ENCODE data around the gene SMIM30.
A peak's percentile ranks its signal among the peaks of the same experiment; 100 is the strongest.
"Not testable (repeated sequence)": the region's sequence is repeated elsewhere in the genome, so short reads cannot be mapped to it uniquely, and the experiment has no call there.

Gene SMIM30, protein sequence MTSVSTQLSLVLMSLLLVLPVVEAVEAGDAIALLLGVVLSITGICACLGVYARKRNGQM

DNA sequence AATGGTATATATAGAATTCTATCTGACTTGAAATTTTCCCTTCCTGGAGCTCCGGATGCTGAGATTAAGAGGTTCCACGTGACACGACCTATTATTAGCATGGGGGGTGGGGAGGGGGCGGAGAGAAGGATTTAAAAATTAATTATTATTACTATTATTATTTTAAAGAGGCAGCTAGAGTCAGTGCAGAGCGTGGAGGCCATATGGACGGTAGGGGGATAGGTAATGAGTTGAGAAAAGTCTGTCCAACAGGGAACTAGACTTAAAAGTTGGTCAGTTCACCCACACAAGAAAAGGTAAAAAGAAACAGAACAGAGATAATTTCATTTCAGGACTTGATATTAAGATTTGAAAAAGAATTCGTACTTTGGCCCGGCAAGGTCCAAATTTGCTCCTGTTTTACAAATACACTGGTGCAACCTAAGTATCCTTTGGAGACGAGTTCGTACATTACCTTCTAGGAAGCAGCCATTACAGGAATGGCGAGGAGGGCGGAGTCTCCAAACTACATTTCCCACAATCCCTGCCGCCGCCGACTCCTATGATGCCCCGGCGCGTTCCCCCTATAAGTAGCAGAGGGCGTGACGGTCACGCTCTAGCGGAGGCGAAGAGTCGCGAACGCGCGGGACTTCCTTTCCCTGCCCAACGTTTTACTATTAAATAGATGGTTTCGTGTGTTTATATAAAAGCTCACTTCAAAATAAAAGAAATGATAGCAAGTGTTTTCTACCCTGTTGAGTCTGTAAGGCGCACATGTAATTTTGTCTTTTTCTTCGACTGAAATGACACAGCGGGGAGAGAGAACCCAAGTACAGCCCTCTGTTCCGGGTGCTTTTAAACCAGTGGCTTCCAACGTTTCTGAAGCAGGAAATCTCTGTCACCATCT lies at the start of gene SMIM30:
Gene SMIM30 (minus strand): TSS at position 481 of the 886 bp plus-strand sequence. CDS start 976 bp downstream, outside the sequence.
- peak; percentile 42 for DNase-seq

DNA sequence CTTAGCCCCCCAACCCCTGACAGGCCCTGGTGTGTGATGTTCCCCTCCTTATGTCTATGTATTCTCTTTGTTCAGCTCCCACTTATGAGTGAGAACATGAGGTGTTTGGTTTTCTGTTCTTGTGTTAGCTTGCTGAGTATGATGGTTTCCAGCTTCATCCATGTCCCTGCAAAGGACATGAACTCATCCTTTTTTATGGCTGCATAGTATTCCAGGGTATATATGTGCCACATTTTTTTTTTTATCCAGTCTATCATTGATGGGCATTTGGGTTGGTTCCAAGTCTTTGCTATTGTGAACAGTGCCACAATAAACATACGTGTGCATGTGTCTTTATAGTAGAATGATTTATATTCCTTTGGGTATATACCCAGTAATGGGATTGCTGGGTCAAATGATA lies 47.8 kb upstream of the SMIM30 start:
- DNase-seq: not testable (repeated sequence)

DNA sequence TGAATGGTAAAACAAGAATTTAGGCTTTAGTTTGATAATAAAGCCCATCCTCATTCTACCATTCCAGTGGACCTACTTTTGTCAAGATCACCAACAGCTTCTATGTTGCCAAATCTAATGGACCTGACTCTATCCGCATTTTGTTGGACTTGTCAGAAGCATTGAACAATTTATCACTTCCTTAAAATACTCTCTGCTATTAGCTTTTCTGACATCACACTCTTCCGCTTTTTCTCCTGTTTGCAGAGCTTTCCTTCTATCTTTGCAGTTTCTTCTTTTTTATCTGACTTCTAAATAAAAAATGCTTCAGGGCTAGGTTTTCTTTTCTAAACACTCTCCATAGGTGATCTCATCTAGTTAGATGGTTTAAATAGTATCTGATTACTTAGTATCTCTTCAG lies 42.7 kb upstream of the SMIM30 start:
- no peak for DNase-seq

DNA sequence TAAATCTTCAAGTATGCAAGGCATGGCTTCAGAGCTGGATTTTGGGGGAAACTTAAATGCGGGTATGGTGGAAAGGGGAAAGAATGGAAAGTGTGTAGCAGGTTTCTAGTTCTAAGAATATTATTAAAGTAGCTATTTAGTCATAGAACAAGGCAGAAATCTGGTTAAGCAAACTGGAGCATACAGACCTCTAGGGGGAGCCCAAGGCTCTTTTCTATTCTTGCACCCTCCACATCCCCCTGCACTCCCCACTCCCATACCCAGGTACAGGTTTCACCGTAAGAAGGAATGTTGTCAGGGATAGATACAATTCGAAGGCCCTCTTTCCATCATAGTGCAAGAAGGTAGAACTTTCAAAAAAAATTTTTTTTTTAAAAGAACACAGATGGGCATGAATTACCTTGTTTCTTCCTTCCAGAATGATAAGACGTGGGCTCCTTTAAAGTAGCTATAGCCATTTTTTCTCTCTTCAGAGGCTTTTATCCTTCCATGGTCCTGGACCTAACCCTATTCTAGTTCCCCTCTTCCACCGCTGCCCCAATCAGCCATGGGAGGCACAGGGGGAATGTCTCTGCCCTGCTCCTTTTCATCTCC lies 41.5 kb upstream of the SMIM30 start:
- no peak for DNase-seq

DNA sequence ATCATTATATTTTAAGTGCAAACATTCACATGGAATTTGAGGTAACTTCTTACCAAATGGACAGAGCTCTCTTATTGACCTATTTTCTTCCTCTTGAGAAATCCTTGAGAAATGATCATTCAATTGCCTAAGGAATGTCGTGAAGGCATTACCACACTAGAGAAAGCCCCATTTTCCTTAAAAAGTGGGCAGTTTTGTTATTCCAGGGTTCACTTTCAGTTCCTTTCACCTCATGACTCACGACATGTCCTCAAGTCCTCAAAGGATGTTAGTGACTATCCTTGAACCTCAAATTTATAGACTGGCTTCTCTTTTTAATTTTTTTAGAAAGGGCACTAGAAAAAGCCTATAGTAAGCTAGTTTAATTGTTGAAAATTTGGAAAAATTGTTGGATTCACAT lies 40.4 kb upstream of the SMIM30 start:
- DNase-seq: no peak

DNA sequence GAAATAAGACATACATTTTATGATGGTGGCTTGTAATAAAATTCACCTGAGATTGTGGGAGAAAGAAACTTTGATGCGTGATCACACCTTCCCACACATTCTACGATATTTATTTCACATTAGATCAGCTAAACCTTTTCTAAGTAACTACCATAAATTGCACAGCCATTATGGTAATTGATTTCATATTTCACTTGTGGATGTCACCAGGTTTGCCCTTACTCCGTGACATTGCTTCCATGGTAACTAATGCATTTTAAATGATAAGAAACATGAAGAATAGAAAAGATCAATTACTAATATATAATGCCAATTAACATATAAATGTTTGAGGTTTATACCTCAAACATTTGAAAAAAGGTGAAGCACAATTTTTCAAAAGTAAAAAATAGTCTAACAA lies 35.8 kb upstream of the SMIM30 start:
- DNase-seq: no peak

DNA sequence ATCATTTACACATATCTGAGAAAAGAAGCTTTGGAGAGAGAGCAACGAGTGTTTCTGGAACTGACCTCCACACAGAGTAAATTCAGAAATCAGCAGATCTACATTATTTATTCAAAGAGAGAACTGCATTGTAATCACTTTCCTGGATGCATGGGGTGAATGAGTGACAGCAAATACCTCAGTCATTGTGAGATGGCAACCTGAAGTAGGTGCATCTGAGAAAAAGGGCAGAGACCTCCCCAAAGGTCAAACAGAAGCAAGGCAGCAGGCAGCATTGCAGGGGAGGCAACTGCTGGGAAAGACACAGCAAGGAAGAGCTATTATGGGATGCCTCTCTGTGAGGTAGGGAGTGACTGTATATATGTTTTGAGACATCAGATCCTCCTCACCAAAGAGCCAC lies 26.5 kb upstream of the SMIM30 start:
- no peak for DNase-seq

DNA sequence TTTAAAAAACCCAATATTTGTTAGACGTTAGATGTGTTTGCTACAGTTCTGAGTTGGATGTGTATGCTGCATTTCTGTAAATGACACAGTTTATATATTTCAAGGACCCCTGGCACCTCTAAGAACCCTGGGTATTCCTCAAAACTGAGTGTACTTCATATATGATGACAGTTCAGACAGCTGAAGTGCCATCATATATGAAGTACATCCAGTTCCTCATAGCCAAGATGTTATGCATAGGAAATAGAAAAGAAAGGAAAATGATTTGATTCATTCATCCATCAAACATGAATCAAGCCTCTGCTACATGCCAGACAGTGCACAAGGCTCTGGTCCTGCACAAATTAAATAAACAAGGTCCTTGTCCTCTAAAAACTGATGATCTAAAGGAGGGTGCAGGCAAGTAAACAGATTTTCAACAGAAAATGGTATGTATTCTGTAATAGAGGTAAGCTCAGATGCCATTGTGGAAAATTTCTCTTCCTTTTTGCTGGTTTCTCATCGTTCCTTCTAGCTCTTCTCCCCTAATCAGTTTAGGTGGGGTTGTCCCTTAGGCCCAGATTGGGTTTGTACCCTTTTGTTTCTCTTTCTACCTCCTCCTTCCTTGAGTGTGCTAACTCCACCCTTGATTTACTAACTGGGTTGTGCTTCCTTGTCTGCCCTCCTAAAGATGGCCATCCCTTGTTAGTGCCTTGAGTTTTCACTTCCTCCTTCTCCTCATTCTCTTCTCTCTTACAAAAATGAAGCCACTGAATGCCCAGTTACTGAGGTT lies 25.3 kb upstream of the SMIM30 start:
- no peak for DNase-seq

DNA sequence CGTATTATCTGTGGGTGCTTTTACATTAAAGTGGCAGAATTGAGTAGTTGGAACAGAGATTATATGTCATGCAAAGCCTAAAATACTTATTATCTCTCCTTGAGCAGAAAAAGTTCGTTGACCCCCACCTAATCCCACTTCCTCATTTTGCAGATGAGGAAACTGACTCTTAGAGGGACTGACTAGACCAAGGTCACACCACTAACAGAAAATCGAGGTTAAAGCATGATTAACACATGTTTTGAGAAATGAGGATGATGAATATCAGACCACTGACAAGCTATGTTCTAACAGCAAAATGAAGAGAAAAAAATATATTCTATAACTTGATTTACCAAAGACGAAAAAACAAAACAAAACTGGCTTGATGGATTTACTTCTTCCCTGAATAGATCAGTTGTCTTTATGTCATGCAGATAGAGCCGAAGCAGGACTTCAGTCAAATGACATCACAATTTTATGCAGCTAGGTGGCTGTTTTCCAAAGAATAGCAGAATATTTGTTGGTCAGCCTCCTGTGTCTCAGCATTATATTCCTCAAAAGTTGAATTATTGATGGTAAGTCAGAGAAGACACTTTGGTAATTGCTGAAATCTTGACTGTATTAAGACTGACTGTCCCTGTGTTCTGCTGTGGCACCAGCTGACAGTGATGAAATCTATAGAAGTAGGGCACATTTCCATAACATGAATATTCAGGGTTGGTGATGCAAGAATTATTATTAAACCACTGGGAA lies 24.2 kb upstream of the SMIM30 start:
- DNase-seq: no peak

DNA sequence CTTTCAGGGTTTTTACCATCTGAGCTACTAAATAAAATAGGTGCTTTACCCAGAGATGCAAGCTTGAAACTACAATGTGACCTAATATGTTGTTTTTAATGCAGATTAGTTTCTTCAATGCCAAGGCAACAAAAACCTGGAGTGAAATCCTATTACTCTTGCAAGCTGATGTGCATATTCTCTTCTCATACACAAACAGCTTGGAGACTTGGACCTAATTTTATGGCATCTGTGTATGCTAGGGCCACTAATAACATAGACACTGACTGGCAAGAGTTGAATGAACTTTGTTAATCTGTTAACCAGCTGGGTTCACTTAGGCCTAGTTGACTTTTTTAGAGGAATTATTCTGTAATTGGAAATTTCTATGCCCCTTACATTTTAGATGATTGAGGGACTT lies 23.4 kb upstream of the SMIM30 start:
- no peak for DNase-seq

DNA sequence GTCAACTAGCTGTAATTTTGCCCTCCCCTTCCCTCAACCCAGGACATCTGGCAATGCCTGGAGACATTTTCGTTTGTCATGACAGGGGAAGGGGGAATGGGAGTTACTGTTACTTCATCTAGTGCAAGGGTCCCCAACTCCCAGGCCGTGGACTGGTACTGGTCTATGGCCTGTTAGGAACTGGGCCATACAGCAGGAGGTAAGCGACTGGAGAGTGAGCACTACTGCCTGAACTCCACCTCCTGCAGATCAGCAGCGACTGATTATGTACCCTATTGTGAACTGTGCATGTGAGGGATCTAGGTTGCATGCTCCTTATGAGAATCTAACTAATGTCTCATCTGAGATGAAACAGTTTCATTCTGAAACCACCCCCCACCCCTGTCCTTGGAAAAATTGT lies 22.6 kb upstream of the SMIM30 start:
- no peak for DNase-seq

DNA sequence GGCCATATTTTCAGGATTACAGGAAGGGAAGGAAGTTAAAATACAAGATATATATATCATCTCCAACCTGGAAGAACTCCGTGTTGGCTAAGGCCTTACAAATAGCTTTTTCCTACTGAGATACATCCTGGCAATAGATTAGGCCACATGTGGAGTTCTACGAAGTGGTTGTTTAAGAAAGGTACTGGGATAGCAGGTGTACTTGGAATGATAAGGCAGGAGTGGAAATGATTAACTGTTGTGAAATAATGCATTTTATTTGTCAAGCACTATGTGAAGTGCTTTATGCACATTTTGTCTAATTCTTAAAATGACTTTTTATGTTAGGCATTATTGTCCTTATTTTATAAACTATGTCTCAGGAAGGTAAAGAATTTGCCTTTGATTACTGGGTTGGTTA lies 18.9 kb upstream of the SMIM30 start:
- DNase-seq: no peak

DNA sequence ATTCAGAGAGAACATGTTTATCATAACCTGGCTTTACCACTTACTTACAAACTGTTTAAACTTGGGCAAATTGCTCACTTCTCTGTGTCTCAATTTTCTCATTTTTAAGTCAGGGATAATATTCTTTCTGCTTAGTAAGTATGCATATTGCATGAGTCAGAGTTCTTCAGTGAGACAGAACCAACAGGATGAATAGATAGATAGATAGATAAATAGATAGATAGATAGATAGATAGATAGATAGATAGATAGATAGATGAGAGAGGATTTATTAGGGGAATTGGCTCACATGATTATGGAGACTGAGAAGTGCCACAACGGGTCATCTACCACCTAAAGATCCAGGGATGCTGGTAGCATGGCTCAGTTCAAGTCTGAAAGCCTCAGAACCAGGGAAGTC lies 15.7 kb upstream of the SMIM30 start:
- DNase-seq: no peak

DNA sequence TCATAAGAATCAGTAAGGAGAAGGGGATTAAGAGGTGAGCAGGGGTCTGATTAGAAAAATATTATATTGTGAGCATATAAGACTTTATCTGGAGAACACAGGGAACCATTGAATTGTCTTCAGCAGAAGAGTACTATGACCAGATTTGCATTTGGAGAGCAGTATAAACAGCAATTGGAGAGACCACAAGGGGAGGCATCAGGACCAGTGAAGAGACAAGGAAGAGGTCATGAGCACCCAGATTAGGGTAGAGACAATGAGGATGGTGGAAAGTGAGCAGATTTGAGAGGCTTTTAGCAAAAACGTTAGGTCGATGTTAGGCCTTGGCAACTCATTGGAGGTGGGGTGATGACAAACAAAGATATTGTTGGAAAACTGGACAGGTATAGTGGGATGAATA lies 13.0 kb upstream of the SMIM30 start:
- DNase-seq: no peak

DNA sequence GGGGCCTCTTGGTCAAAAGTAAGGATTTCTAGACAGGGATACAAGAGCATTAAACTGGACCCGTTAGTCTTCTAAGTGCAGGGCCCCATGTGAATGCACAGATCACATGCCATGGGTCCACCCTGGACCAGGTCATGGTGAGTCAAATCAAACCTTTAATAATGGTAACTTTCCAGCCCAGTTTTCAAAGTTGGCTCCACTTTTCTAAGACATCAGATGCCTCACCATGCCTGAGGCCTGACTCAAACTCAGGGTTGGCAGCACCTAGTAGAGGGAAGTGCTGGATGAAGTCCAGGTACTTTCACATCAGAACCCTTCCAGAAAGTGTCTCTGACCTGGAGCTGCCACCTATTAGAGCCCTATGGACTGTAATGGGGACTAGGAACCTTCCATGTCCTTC lies 9.7 kb upstream of the SMIM30 start:
- no peak for DNase-seq

DNA sequence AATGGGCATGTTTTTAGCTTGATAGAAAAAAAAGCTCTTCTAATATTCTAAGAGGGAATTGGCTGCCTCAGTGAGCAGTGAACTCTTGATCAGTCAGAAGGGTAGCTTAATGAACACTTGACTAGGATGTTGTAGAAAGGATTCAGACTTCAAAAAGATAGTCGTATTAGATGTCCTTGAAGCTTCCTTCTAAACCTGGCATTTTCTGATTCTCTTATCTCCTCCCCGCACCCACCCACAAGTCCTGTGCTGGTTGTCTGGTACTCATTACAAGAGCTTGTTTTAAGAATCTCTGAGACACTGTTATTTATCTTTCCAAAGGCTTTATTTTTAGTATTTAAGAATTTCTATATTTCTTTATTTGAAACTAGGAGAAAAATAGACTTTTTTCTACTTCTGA lies 7.4 kb upstream of the SMIM30 start:
- DNase-seq: no peak

DNA sequence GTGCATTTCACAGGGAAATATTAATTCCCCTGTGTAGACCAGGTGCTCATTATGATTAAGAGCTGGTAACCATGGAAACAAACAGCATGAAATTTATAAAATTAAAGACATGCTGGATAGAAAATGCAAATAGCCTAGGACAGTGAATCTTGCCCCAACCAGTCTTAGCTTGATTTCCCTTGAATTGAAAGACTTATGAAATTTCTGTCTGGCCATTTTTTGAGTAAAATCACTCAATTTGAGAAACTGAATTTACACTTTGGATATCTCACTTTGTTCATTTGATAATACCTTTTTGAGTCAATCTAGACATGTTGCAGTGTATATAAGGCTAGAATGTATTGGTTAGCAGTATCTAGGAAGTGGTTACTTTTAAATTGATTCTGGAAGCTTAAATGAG lies 4.4 kb upstream of the SMIM30 start:
- no peak for DNase-seq

DNA sequence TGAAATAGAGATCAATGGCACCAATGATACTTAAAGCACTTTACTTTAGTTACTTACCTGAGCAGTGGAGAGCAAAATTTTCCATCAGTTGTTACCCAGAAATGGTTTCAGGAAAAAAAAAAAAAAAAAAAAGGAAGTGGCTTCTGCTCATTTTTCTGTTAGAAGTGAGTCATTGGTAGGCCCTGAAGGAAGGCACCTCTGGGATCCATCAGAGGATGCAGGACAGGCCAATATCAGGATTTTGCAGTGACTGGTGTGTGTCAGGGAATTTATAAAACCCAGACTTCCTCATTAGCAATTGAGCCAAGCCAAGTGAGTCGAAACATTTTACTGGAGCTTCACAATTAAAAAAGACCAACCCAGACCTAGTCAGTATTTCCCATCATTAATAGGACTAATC lies 2.3 kb upstream of the SMIM30 start:
- no peak for DNase-seq

DNA sequence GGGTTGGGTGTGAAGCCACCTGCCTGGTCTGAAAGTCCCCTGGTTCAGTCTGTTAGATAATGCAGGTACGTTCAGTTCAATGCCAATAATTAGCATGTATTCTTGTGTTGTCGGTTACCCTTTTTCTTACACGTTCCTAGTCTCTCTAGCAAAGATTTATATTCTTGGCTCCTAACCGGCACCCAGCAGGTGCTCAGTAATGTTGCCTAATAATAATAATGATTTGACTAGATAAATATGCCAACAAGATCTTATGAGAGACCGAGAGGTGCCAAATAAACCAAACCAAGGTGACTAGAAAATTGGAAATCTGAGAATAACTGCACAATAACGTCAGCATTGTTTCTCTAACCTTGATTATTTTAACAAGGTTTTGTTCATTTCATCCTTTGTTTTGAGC lies 1.1 kb upstream of the SMIM30 start:
- no peak for DNase-seq

DNA sequence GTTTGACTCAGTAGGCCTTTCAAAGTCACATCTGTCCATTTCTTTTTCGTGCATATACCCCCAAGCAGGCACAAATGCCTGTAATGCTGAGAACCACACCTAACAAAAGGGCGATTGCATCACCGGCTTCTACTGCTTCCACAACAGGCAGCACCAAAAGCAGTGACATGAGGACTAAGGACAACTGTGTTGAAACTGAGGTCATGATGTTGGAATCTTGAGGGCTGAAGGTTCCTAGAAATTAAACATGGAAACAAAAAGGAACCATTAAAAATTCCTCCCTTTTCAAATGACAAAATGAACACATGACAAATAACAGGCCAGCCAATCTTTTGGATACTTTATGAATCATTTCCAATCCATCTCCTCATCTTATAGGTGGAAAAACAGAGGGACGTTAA lies 980 bp downstream of the SMIM30 start:
- not testable (repeated sequence) for DNase-seq

DNA sequence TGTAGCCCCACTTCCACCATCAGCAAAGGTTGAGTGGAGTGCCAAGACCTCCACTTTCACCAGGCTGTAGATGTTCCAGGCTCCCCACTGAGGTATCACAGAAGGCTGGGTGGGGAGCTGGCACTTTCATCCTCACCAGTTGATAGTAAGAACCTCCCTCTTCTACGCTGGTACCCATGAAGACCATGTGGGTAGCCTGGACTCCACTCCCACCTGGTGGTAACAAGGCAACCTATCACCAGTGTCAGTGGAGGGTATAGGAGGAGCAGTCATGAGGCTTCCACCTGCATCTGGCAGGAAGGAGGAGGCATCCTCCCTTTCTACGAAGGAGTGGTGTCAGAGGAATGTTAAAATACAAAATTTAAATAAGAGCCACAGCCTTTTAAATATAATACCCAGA lies 4.4 kb downstream of the SMIM30 start:
- no peak for DNase-seq

DNA sequence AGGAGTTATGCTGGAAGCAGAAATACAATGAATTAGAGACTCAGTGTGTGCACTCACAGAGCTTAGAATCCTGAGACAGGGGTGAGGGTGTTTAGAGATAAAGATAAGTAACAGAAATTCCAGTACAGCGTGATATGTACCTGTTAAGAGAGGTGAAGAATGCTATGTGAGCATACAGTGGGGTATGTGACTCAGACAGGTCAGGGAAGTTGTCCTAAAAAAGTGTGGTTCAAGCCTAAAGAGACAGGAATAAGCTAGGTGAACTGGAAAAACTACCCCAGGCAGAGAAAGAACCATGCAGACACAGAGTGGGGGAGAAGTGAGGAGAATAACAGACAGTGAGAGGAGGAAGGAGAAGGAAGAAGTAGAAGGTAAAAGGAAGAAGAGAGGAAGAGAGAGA lies 8.6 kb downstream of the SMIM30 start:
- DNase-seq: no peak

DNA sequence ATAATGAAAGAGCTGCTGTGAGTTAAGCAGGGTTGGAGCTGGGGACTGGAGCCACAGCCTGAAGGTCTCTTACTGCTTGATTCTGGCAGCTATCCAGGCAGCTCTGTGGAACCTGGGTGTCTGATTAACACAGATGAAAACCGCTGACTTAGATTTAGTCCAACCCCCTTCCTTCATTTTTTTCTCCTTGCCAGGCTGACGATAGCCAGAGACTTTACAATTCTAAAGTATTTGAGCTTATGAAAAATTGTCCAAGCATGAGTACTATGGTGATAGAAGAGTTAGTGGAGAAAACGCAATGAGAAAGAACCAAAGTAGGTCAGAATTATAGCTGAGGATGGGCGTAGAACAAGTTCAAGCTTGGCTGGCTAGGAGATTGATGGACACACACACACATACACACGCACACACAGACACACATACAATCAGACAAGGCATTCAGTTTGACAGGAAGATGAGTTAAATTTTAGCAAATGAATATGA lies 18.2 kb downstream of the SMIM30 start:
- no peak for DNase-seq
